Fibroblast of lung (primary cell): Measurements from ENCODE around the gene BABAM2.

ENCODE experiments used
- CTCF ChIP-seq, 2 donors: IDR thresholded peaks in 1 of 2; conservative IDR thresholded peaks in 1 of 2; 1 replicate in 1 of 2; 2 replicates in 1 of 2; pipeline ENCODE4 v1.5.1; 2011 to 2012; ENCODE audit warnings: low read length in 2 of 2, control low read depth in 1 of 2, inconsistent platforms in 1 of 2, low read depth in 1 of 2, mild to moderate bottlenecking in 1 of 2
- EZH2 ChIP-seq: IDR thresholded peaks from 2 replicates; pipeline ENCODE4 v1.5.1; 2012; ENCODE audit warnings: low read length, control low read depth, mild to moderate bottlenecking; ENCODE audit errors: missing control alignments

GRCh38 chr2:27989149-27989548, 98.6 kb downstream of the BABAM2 start:
- TF ChIP-seq CTCF (conservative IDR thresholded peaks at IDR 0.05 in 1 of 2, IDR thresholded peaks at IDR 0.05 in 1 of 2; ENCODE audit: low read depth in 1 of 2, low read length in 2 of 2) (no peak), EZH2 (no peak)
